ENCODE measurements around the gene HECW1. TPM values are rescaled to one million over a fixed set of nuclear protein-coding genes. Genes with fewer than 3 reads are reported as not detected.

HECW1 gene
- total RNA-seq, 1 donor from 2014 or later: not detected

DNA sequence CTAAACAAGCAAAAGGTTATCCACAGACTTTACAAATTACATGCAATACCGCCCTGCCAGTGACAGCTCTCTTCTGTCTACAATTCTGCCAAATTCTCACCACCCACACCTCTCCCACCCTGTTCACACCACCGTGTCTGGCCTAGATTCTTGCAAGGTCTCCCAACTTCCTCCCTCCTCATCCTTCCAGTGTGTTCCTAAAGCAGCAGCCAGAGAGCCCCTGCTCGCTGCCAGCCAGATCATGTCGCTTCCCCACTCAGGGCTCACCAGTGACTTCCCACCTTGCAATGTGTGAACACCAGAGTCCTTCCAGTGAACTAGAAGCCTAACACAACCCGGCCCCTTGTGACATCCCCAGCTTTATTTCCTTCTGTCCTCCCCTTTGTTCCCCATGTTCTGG, 121.6 kb downstream of the HECW1 start:
- Mint-ChIP-seq H3K36me3 (ENCODE audit: low read depth) (no peaks in the 10 kb centered on the region), H3K4me1 (ENCODE audit: low read depth) (no peaks in the 10 kb centered on the region), H3K27ac (no peak overlapping the region), H3K4me3 (ENCODE audit: low read depth) (no peak overlapping the region), H3K9me3 (no peaks in the 10 kb centered on the region), H3K27me3 (ENCODE audit: low read depth) (peaks cover 8% of the 10 kb centered on the region)
- intact Hi-C loops (cut with micrococcal nuclease): no loop called here
- no peak for DNase-seq (ENCODE audit: low spot score)

GRCh38 chr7:43234968-43235367, 122.5 kb downstream of the HECW1 start:
- Mint-ChIP-seq H3K9me3 (no peaks in the 10 kb centered on the region), H3K36me3 (ENCODE audit: low read depth) (no peaks in the 10 kb centered on the region), H3K4me3 (ENCODE audit: low read depth) (no peak overlapping the region), H3K27ac (no peak overlapping the region), H3K4me1 (ENCODE audit: low read depth) (no peaks in the 10 kb centered on the region), H3K27me3 (ENCODE audit: low read depth) (peaks cover 6% of the 10 kb centered on the region)
- intact Hi-C loops (cut with micrococcal nuclease): no loop called here
- DNase-seq (ENCODE audit: low spot score): no peak

- intact Hi-C loops (cut with micrococcal nuclease): no loop called here
- H3K36me3 Mint-ChIP-seq (ENCODE audit: low read depth): no peaks in the 10 kb centered on the region
- H3K27me3 Mint-ChIP-seq (ENCODE audit: low read depth): no peaks in the 10 kb centered on the region
- no peak overlapping the region for H3K27ac Mint-ChIP-seq
- H3K4me3 Mint-ChIP-seq (ENCODE audit: low read depth): no peak overlapping the region
- no peaks in the 10 kb centered on the region for H3K9me3 Mint-ChIP-seq
- DNase-seq (ENCODE audit: low spot score): no peak
- H3K4me1 Mint-ChIP-seq (ENCODE audit: low read depth): no peaks in the 10 kb centered on the region
Observed at GRCh38 chr7:43240565-43240964, 128.1 kb downstream of the HECW1 start.

GRCh38 chr7:43242628-43243255, 130.3 kb downstream of the HECW1 start:
- no peaks in the 10 kb centered on the region for H3K36me3 Mint-ChIP-seq (ENCODE audit: low read depth)
- no peak overlapping the region for H3K27ac Mint-ChIP-seq
- H3K4me3 Mint-ChIP-seq (ENCODE audit: low read depth): no peak overlapping the region
- H3K27me3 Mint-ChIP-seq (ENCODE audit: low read depth): no peaks in the 10 kb centered on the region
- H3K9me3 Mint-ChIP-seq: no peaks in the 10 kb centered on the region
- intact Hi-C loops (cut with micrococcal nuclease): no loop called here
- no peaks in the 10 kb centered on the region for H3K4me1 Mint-ChIP-seq (ENCODE audit: low read depth)
- no peak for DNase-seq (ENCODE audit: low spot score)

DNA sequence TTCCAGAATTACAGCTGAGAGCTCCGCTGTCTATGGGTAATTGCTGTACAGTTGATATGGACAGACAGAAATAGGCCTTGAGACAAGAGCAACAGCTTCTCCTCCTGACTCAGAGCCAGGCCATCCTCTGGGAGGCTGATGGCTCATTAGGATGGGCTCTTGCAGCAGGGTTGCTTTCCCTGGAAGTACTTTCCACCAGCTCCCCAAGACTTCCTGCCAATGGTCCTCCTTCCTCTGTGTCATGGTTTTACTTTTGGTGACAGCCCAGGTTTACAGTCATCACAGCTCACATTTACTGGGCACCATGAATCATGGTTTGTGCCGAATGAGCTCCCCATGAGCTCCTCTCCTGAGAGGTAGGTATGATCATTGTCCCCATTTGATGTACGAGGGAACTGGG, 131.8 kb downstream of the HECW1 start:
- Mint-ChIP-seq H3K27ac (no peak overlapping the region), H3K36me3 (ENCODE audit: low read depth) (no peaks in the 10 kb centered on the region), H3K27me3 (ENCODE audit: low read depth) (no peaks in the 10 kb centered on the region), H3K9me3 (no peaks in the 10 kb centered on the region), H3K4me3 (ENCODE audit: low read depth) (no peak overlapping the region), H3K4me1 (ENCODE audit: low read depth) (no peaks in the 10 kb centered on the region)
- intact Hi-C loops (cut with micrococcal nuclease): no loop called here
- no peak for DNase-seq (ENCODE audit: low spot score)

GRCh38 chr7:43244784-43245183, 132.3 kb downstream of the HECW1 start:
- Mint-ChIP-seq H3K27ac (no peak overlapping the region), H3K9me3 (no peaks in the 10 kb centered on the region), H3K36me3 (ENCODE audit: low read depth) (no peaks in the 10 kb centered on the region), H3K4me3 (ENCODE audit: low read depth) (no peak overlapping the region), H3K4me1 (ENCODE audit: low read depth) (no peaks in the 10 kb centered on the region), H3K27me3 (ENCODE audit: low read depth) (peaks cover 2% of the 10 kb centered on the region)
- DNase-seq (ENCODE audit: low spot score): no peak
- intact Hi-C loops (cut with micrococcal nuclease): no loop called here

DNA sequence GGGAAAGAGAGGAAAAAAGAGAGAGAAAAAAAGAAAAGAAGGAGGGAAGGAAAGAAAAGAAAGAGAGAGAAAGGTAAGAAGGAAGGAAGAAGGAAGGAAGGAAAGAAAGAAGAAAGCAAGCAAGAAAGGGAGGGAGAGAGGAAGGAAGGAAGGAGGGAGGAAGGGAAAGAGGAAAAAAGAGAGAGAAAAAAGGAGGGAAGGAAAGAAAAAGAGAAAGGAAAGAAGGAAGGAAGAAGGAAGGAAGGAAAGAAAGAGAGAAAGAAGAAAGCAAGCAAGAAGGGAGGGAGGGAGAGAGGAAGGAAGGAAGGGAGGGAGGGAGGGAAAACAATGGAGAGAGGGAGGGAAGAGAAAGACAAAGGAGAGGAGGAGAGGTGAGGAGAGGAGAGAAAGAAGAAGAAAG, 135.3 kb downstream of the HECW1 start:
- no peak overlapping the region for H3K4me3 Mint-ChIP-seq (ENCODE audit: low read depth)
- intact Hi-C loops (cut with micrococcal nuclease): no loop called here

GRCh38 chr7:43248553-43248952, 136.1 kb downstream of the HECW1 start:
- intact Hi-C loops (cut with micrococcal nuclease): no loop called here

More for the DNA sequence above, 135.3 kb downstream of the HECW1 start:
- H3K9me3 Mint-ChIP-seq: no peaks in the 10 kb centered on the region
- DNase-seq (ENCODE audit: low spot score): no peak
- peaks cover 5% of the 10 kb centered on the region for H3K27me3 Mint-ChIP-seq (ENCODE audit: low read depth)
- no peaks in the 10 kb centered on the region for H3K36me3 Mint-ChIP-seq (ENCODE audit: low read depth)
- H3K4me1 Mint-ChIP-seq (ENCODE audit: low read depth): no peaks in the 10 kb centered on the region
- no peak overlapping the region for H3K27ac Mint-ChIP-seq

GRCh38 chr7:43248961-43249822, 136.7 kb downstream of the HECW1 start:
- Mint-ChIP-seq H3K27me3 (ENCODE audit: low read depth) (peaks cover 5% of the 10 kb centered on the region), H3K9me3 (no peaks in the 10 kb centered on the region), H3K27ac (no peak overlapping the region), H3K36me3 (ENCODE audit: low read depth) (no peaks in the 10 kb centered on the region), H3K4me3 (ENCODE audit: low read depth) (no peak overlapping the region), H3K4me1 (ENCODE audit: low read depth) (no peaks in the 10 kb centered on the region)
- intact Hi-C loops (cut with micrococcal nuclease): no loop called here
- no peak for DNase-seq (ENCODE audit: low spot score)

More at GRCh38 chr7:43248553-43248952, 136.1 kb downstream of the HECW1 start:
- Mint-ChIP-seq H3K27me3 (ENCODE audit: low read depth) (peaks cover 5% of the 10 kb centered on the region), H3K36me3 (ENCODE audit: low read depth) (no peaks in the 10 kb centered on the region), H3K27ac (no peak overlapping the region), H3K9me3 (no peaks in the 10 kb centered on the region), H3K4me3 (ENCODE audit: low read depth) (no peak overlapping the region), H3K4me1 (ENCODE audit: low read depth) (no peaks in the 10 kb centered on the region)
- no peak for DNase-seq (ENCODE audit: low spot score)

- Mint-ChIP-seq H3K27ac (no peak overlapping the region), H3K27me3 (ENCODE audit: low read depth) (peaks cover 5% of the 10 kb centered on the region), H3K4me1 (ENCODE audit: low read depth) (no peaks in the 10 kb centered on the region), H3K9me3 (no peaks in the 10 kb centered on the region), H3K36me3 (ENCODE audit: low read depth) (no peaks in the 10 kb centered on the region), H3K4me3 (ENCODE audit: low read depth) (no peak overlapping the region)
- intact Hi-C loops (cut with micrococcal nuclease): no loop called here
- DNase-seq (ENCODE audit: low spot score): no peak
Observed at GRCh38 chr7:43249823-43250145, 137.3 kb downstream of the HECW1 start.

- Mint-ChIP-seq H3K4me1 (ENCODE audit: low read depth) (no peaks in the 10 kb centered on the region), H3K27me3 (ENCODE audit: low read depth) (peaks cover 16% of the 10 kb centered on the region), H3K36me3 (ENCODE audit: low read depth) (no peaks in the 10 kb centered on the region), H3K9me3 (no peaks in the 10 kb centered on the region), H3K4me3 (ENCODE audit: low read depth) (no peak overlapping the region), H3K27ac (no peak overlapping the region)
- intact Hi-C loops (cut with micrococcal nuclease): loop anchor here (1.0 to 10.0 kb wide), 3 partner anchors 316 to 1316 kb away; no protein-coding TSS in a partner anchor
- peak; percentile 53 for DNase-seq (ENCODE audit: low spot score)
Observed at GRCh38 chr7:43260980-43261878, 148.8 kb downstream of the HECW1 start.

GRCh38 chr7:43265139-43265538, 152.7 kb downstream of the HECW1 start:
- no peak overlapping the region for H3K4me3 Mint-ChIP-seq (ENCODE audit: low read depth)
- no peaks in the 10 kb centered on the region for H3K4me1 Mint-ChIP-seq (ENCODE audit: low read depth)
- no peaks in the 10 kb centered on the region for H3K36me3 Mint-ChIP-seq (ENCODE audit: low read depth)
- H3K27me3 Mint-ChIP-seq (ENCODE audit: low read depth): peaks cover 20% of the 10 kb centered on the region
- intact Hi-C loops (cut with micrococcal nuclease): loop anchor here (10.0 kb wide), 1 partner anchor 1320 kb away; no protein-coding TSS in a partner anchor
- DNase-seq (ENCODE audit: low spot score): no peak
- H3K27ac Mint-ChIP-seq: no peak overlapping the region
- H3K9me3 Mint-ChIP-seq: no peaks in the 10 kb centered on the region

Data from activated T-helper 2 cell treated with anti-CD3 and anti-CD28 coated beads, Interferon-gamma antibody, Interleukin-2, Interleukin-4, amounts not matched to agents 10 μg/mL and 5 μg/mL and 100 μg/mL, durations not matched to agents 14 hours and 24 hours and 36 hours (primary cell).